HepG2 (cell line): ENCODE measurements around the gene SPINK8. TPM values are rescaled to one million over a fixed set of nuclear protein-coding genes. Genes with fewer than 3 reads are reported as not detected.

Experiments used
- CC2D1A ChIP-seq: sonication (generic); formaldehyde crosslinking; IDR thresholded peaks from 2 replicates; pipeline ENCODE4 v1.8.1; 2023; ENCODE audit warnings: mild to moderate bottlenecking, missing genetic modification reagents
- GFI1 ChIP-seq: sonication (generic); formaldehyde crosslinking; IDR thresholded peaks from 2 replicates; pipeline ENCODE4 v1.5.0; 2020; ENCODE audit warnings: missing genetic modification reagents, mild to moderate bottlenecking, borderline replicate concordance
- GRHL1 ChIP-seq: sonication (generic); formaldehyde crosslinking; conservative IDR thresholded peaks from 2 replicates; pipeline ENCODE4 v1.8.0; 2022; ENCODE audit warnings: missing genetic modification reagents
- JARID2 ChIP-seq: sonication (generic); formaldehyde crosslinking; IDR thresholded peaks from 2 replicates; pipeline ENCODE4 v1.8.1; 2023; ENCODE audit warnings: missing genetic modification reagents, inconsistent platforms; ENCODE audit not compliant: insufficient replicate concordance
- KMT2B ChIP-seq: IDR thresholded peaks from 2 replicates; pipeline ENCODE4 v1.6.1; 2016; ENCODE audit warnings: missing genetic modification reagents, missing compliant biosample characterization
- LRRFIP1 ChIP-seq: sonication (generic); formaldehyde crosslinking; conservative IDR thresholded peaks from 2 replicates; pipeline ENCODE4 v1.4.0; 2020; ENCODE audit warnings: missing genetic modification reagents
- POLR2A ChIP-seq, 2 experiments: IDR thresholded peaks; 2 replicates each; pipeline ENCODE4 v1.6.1; 2011; ENCODE audit warnings: low read depth in 2 of 2, low read length in 2 of 2, mild to moderate bottlenecking in 1 of 2, moderate library complexity in 1 of 2; ENCODE audit not compliant: insufficient read depth in 1 of 2
- SOX13 ChIP-seq, 3 experiments: fragments of 450-650 bp in 1 of 3; sonication (generic) in 1 of 3; formaldehyde crosslinking in 1 of 3; IDR thresholded peaks in 2 of 3; conservative IDR thresholded peaks in 1 of 3; 2 replicates each; pipeline versions ENCODE4 v1.5.0 to v1.6.1; 2016 to 2020; ENCODE audit warnings: antibody characterized with exemption in 1 of 3, mild to moderate bottlenecking in 1 of 3, missing compliant biosample characterization in 1 of 3, missing genetic modification reagents in 1 of 3, moderate library complexity in 1 of 3
- TAF15 ChIP-seq: fragments of 200-400 bp; formaldehyde crosslinking; IDR thresholded peaks from one replicate; pipeline ENCODE4 v1.6.1; 2018; ENCODE audit warnings: mild to moderate bottlenecking, low read depth, low read length; ENCODE audit not compliant: poor library complexity, severe bottlenecking
- THAP9 ChIP-seq: sonication (generic); formaldehyde crosslinking; IDR thresholded peaks from 2 replicates; pipeline ENCODE4; 2020; ENCODE audit warnings: missing genetic modification reagents, mild to moderate bottlenecking, borderline replicate concordance
- ZFP91 ChIP-seq: sonication (generic); formaldehyde crosslinking; IDR thresholded peaks from 2 replicates; pipeline ENCODE4 v1.9.0; 2022; ENCODE audit warnings: missing genetic modification reagents, mild to moderate bottlenecking, borderline replicate concordance
- ZKSCAN5 ChIP-seq: sonication (generic); formaldehyde crosslinking; IDR thresholded peaks from 2 replicates; pipeline ENCODE4 v1.5.1; 2020; ENCODE audit warnings: mild to moderate bottlenecking, missing genetic modification reagents
- ZNF17 ChIP-seq: sonication (generic); formaldehyde crosslinking; IDR thresholded peaks from 2 replicates; pipeline ENCODE4 v1.5.0; 2020; ENCODE audit warnings: mild to moderate bottlenecking, missing genetic modification reagents
- ZNF263 ChIP-seq: sonication (generic); formaldehyde crosslinking; IDR thresholded peaks from 2 replicates; pipeline ENCODE4 v1.4.0; 2020; ENCODE audit warnings: missing genetic modification reagents
- ZNF331 ChIP-seq: sonication (generic); formaldehyde crosslinking; IDR thresholded peaks from 2 replicates; pipeline ENCODE4 v1.4.0; 2020; ENCODE audit warnings: missing genetic modification reagents
- ZNF850 ChIP-seq: sonication (generic); formaldehyde crosslinking; conservative IDR thresholded peaks from 2 replicates; pipeline ENCODE4 v1.9.0; 2021; ENCODE audit warnings: mild to moderate bottlenecking, missing genetic modification reagents
- polyA plus RNA-seq, 8 experiments: library from polyadenylated mRNA; depleted of rRNA in 3 of 8; stranded (reverse) in 7 of 8; unstranded in 1 of 8; fragments of >200 nt; fragmentation: Illumina TruSeq in 4 of 8; extraction: Trizol in 4 of 8; gene quantifications; 2 replicates each; pipeline versions ENCODE4 v1.2.1 to v1.2.3, GENCODE V29; 2011 to 2016; ENCODE audit warnings: low read depth in 4 of 8, missing spikeins in 1 of 8, mixed read lengths in 1 of 8; ENCODE audit not compliant: insufficient read depth in 1 of 8
- total RNA-seq, 5 experiments: library from RNA; depleted of rRNA; stranded (reverse); fragments of >200 nt; fragmentation: Illumina TruSeq; extraction: Trizol; gene quantifications; 2 replicates each; pipeline ENCODE4 v1.2.3, GENCODE V29; 2016; ENCODE audit warnings: low read depth in 1 of 5

SPINK8 gene
- total and polyA plus RNA-seq, 2 of the 13 experiments (the other 11 are each of a cell fraction or from before 2014, with no cell fraction given): not detected

- TF ChIP-seq LRRFIP1 (CRISPR knock-in tag): no peak
- peak; percentile 95 for TF ChIP-seq KMT2B (CRISPR knock-in tag)
- no peak for TF ChIP-seq GRHL1 (CRISPR knock-in tag)
- peak; percentile 72 to 80 for TF ChIP-seq POLR2A (IDR thresholded peaks at IDR 0.05; ENCODE audit: insufficient read depth in 1 of 2, low read depth in 2 of 2, low read length in 2 of 2)
- TF ChIP-seq THAP9 (CRISPR knock-in tag): peak; percentile 94
- TF ChIP-seq ZNF331 (CRISPR knock-in tag): peak; percentile 89
- TF ChIP-seq ZFP91 (CRISPR knock-in tag): peak; percentile 92
- TF ChIP-seq SOX13 (IDR thresholded peaks at IDR 0.05): 0 out of 2 replicates have a peak, but pooled peaks have one; percentile 17
- TF ChIP-seq SOX13 (CRISPR knock-in tag; conservative IDR thresholded peaks at IDR 0.05 in 1 of 2, IDR thresholded peaks at IDR 0.05 in 1 of 2): peak in 1 of 2 experiments; percentile 55; a peak in 2 of 4 replicates
- 0 out of 2 replicates have a peak, but pooled peaks have one; percentile 69 for TF ChIP-seq ZNF17 (CRISPR knock-in tag)
- peak; percentile 62; the same call in 1 of the 2 replicates for TF ChIP-seq CC2D1A
- no peak for TF ChIP-seq JARID2 (CRISPR knock-in tag)
- no peak for TF ChIP-seq ZKSCAN5
- no peak for TF ChIP-seq TAF15
- TF ChIP-seq GFI1 (CRISPR knock-in tag): peak; percentile 79
- 0 out of 2 replicates have a peak, but pooled peaks have one; percentile 34 for TF ChIP-seq ZNF263 (CRISPR knock-in tag)
- peak; percentile 84; the same call in 1 of the 2 replicates for TF ChIP-seq ZNF850
These were observed 32.3 kb downstream of the SPINK8 start, which contains the start of gene NME6 (continued) for GRCh38 chr3:48301020-48301799.
